Smooth muscle cell of the brain vasculature (primary cell): Measurements from ENCODE around the gene PLAGL2.
A peak's percentile ranks its signal among the peaks of the same experiment; 100 is the strongest.
"Not testable (repeated sequence)": the region's sequence is repeated elsewhere in the genome, so short reads cannot be mapped to it uniquely, and the experiment has no call there.

Experiments
- DNase-seq: peaks from one replicate; pipeline ENCODE4 v3.0.0-alpha.2; 2012; ENCODE audit warnings: low read depth, low spot score

The PLAGL2 gene, protein sequence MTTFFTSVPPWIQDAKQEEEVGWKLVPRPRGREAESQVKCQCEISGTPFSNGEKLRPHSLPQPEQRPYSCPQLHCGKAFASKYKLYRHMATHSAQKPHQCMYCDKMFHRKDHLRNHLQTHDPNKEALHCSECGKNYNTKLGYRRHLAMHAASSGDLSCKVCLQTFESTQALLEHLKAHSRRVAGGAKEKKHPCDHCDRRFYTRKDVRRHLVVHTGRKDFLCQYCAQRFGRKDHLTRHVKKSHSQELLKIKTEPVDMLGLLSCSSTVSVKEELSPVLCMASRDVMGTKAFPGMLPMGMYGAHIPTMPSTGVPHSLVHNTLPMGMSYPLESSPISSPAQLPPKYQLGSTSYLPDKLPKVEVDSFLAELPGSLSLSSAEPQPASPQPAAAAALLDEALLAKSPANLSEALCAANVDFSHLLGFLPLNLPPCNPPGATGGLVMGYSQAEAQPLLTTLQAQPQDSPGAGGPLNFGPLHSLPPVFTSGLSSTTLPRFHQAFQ

DNA sequence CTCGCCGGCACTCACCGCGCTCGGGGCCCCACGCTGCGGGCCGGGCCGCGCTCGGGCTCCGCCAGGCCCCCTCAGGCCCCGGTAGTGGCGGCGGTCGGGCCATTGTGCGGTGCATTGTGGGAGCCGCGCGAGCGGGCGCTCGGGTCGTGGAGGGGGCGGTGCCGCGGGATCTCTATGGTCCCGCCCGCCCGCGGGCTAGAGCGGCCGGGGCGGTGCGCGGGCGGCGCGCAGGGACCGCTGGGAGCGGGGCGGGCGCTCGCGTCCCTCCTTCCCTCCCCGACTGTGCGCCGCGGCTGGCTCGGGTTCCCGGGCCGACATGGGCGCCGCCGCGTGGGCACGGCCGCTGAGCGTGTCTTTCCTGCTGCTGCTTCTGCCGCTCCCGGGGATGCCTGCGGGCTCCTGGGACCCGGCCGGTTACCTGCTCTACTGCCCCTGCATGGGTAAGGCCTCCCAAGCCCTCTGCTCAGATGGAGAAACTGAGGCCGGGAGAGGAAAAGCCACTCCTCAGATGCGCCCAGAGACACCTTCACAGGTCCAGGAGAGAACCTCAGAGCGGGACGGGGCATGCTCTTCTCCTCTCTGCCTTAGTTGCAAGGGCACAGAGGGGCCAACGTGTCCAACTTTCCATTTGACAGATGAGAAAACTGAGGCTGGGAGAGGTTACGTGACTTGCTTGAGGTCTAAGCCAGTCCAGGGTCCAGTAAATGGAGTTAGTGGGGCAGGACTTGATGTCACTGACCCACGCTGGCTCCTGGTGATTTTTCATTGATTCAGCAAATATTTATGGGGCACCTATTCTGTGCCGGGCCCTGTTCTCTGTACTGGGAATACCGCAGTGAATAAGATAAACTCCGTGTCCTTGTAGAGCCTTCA, at the start of gene PLAGL2, which contains the start of gene POFUT1:
Gene PLAGL2, minus strand, starts transcription at position 118 of the 873 bp plus-strand sequence. CDS start 5,565 bp downstream, outside the sequence.
Gene POFUT1, plus strand, starts transcription at position 255 of the 873 bp plus-strand sequence. Its CDS starts 62 bp downstream, at position 317.
- peak; percentile 43 for DNase-seq

GRCh38 chr20:32252189-32252588, 44.6 kb upstream of the PLAGL2 start:
- DNase-seq, result no peak

GRCh38 chr20:32251470-32251869, 43.9 kb upstream of the PLAGL2 start:
- no peak for DNase-seq

GRCh38 chr20:32249030-32249738, 41.6 kb upstream of the PLAGL2 start:
- no peak for DNase-seq

DNA sequence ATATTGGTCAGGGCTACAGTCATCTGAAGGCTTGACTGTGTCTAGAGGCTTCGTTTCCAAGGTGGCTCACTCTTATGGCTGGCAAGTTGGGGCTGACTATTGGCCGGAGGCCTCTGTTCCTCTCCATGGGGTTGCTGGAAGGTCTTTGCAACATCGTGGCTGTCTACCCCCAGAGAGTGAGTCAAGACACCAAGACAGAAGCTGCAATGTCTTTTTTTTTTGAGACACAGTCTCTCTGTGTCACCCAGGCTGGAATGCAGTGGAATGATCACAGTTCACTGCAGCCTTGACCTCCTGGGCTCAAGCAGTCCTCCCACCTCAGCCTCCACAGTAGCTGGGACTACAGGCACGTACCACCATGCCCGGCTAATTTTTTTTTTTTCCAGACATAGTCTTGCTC, 40.5 kb upstream of the PLAGL2 start:
- DNase-seq, result no peak

DNA sequence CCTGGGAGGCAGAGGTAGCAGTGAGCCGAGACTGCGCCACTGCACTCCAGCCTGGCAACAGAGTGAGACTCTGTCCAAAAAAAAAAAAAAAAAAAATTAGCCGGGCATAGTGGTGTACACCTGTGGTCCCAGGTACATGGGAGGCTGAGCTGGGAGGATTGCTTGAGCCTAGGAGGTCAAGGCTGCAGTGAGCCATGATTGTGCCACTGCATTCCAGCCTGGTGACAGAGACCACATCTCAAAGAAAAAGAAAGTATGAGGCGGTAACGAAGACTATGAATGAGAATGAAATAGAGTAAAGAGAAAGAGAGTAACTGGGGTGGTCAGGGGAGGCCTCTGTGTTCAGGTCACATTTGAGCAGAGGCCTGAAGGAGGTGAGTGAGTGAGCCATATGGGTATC, 38.7 kb upstream of the PLAGL2 start:
- not testable (repeated sequence) for DNase-seq

DNA sequence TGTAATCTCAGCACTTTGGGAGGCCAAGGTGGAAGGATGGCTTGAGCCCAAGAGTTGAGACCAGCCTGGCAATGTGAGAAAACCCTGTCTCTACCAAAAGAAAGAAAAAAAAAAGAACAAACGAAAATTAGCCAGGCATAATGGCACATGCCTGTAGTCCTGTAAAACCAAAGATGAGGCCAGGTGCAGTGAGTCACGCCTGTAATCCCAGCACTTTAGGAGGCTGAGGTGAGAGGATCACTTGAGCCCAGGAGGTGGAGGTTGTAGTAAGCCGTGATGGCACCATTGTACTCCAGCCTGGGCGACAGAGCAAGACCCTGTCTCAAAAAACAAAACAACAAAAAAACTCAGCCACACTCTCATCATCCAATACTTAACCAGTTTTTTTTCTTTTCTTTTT, 37.4 kb upstream of the PLAGL2 start:
- DNase-seq, result no peak

GRCh38 chr20:32244150-32244823, 36.7 kb upstream of the PLAGL2 start:
- no peak for DNase-seq

- DNase-seq, result no peak
Measured at GRCh38 chr20:32241807-32242206, 34.3 kb upstream of the PLAGL2 start.

- DNase-seq, result no peak
Measured at GRCh38 chr20:32240205-32240604, 32.7 kb upstream of the PLAGL2 start.

GRCh38 chr20:32238483-32239425, 31.2 kb upstream of the PLAGL2 start:
- no peak for DNase-seq

- DNase-seq, result no peak
Measured at GRCh38 chr20:32237419-32237818, 29.9 kb upstream of the PLAGL2 start.

- DNase-seq, result no peak
Measured at GRCh38 chr20:32236819-32237218, 29.3 kb upstream of the PLAGL2 start.

DNA sequence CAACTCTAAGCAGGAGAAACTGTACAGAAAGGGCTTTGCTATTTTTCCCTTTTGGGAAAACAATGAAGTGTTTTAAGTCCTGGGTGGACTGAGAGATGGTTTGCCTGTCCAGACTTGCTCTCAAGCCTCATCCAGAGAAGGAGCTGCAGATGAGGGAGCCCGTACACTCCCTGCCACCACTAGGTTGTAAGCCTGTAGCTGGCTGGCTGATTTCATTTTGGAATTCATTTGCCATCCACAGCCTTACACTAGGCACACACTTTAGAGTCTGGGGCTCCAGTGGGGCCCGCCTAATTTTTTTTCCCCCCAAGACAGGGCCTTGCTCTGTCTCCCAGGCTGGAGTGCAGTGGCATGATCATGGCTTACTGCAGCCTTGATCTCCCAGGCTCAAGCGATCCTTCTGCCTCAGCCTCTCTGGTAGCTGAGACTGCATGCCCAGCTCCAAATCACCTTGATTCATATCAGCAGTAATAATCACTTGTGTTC, 28.5 kb upstream of the PLAGL2 start:
- DNase-seq, result no peak

DNA sequence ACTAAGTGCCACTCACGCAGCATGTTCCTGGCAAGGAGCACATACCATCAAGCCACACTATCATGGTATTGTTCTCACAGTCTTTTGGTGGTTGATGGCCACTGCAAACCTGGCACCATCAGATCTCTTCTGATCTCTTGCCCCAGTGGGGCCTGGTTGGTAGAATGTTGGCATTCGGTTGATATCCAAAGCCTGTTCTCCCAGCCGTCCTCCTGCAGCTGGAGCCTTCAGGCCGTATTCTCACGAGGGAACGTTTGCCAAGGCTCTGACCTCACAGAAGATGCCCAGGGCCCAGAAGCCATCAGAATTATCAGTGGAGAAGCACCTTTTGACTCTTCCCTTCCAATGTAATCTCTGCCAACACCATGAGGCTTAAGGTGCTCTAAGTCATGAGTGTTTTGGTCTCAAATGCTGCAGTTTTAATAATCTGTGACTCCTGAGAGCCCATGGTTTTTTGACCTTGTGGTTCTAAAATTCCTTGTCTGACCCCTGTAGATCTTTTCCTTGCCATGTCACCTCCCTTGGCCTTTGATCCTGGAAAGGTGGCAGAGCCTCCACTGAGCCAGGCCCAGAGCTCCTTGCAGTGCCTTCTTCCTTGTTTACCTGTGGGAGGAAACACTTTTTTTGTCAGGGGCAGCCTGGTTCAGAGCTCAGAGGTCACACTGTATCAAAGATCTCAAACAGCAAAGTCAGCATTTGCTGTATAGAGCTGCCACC, 27.9 kb upstream of the PLAGL2 start:
- DNase-seq, result no peak

- DNase-seq, result no peak
Measured at GRCh38 chr20:32234135-32234808, 26.7 kb upstream of the PLAGL2 start.

GRCh38 chr20:32233286-32233685, 25.7 kb upstream of the PLAGL2 start:
- no peak for DNase-seq

GRCh38 chr20:32232326-32232886, 24.9 kb upstream of the PLAGL2 start:
- DNase-seq, result no peak
